ENCODE results near the gene TP53BP2.
"Not testable (repeated sequence)": the region's sequence is repeated elsewhere in the genome, so short reads cannot be mapped to it uniquely, and the experiment has no call there.

Gene TP53BP2

GRCh38 chr1:223748405-223748772 lies 97.4 kb downstream of the TP53BP2 start:
- in situ Hi-C loops (cut with HindIII; ENCODE audit: low sequenced_read_pairs), result no loop called here

GRCh38 chr1:223747838-223748335 lies 97.9 kb downstream of the TP53BP2 start:
- in situ Hi-C loops (cut with HindIII; ENCODE audit: low sequenced_read_pairs), result no loop called here

- in situ Hi-C loops (cut with HindIII; ENCODE audit: low sequenced_read_pairs), result no loop called here
Observed at GRCh38 chr1:223745731-223746130, 100.0 kb downstream of the TP53BP2 start.

- in situ Hi-C loops (cut with HindIII; ENCODE audit: low sequenced_read_pairs), result no loop called here
Observed at GRCh38 chr1:223742856-223743517, 102.8 kb downstream of the TP53BP2 start.

- in situ Hi-C loops (cut with HindIII; ENCODE audit: low sequenced_read_pairs), result no loop called here
Observed at GRCh38 chr1:223741861-223742260, 103.9 kb downstream of the TP53BP2 start.

- in situ Hi-C loops (cut with HindIII; ENCODE audit: low sequenced_read_pairs), result not testable (repeated sequence)
Observed at GRCh38 chr1:223740038-223740736, 105.6 kb downstream of the TP53BP2 start.

- in situ Hi-C loops (cut with HindIII; ENCODE audit: low sequenced_read_pairs), result no loop called here
Observed at GRCh38 chr1:223739366-223740037, 106.2 kb downstream of the TP53BP2 start.

- in situ Hi-C loops (cut with HindIII; ENCODE audit: low sequenced_read_pairs), result no loop called here
Observed at GRCh38 chr1:223738465-223739365, 107.0 kb downstream of the TP53BP2 start.

- in situ Hi-C loops (cut with HindIII; ENCODE audit: low sequenced_read_pairs), result no loop called here
Observed at GRCh38 chr1:223737342-223737741, 108.4 kb downstream of the TP53BP2 start.

GRCh38 chr1:223736638-223737037 lies 109.1 kb downstream of the TP53BP2 start:
- in situ Hi-C loops (cut with HindIII; ENCODE audit: low sequenced_read_pairs), result not testable (repeated sequence)

GRCh38 chr1:223733898-223734852 lies 111.6 kb downstream of the TP53BP2 start:
- in situ Hi-C loops (cut with HindIII; ENCODE audit: low sequenced_read_pairs), result no loop called here

GRCh38 chr1:223732993-223733798 lies 112.6 kb downstream of the TP53BP2 start:
- in situ Hi-C loops (cut with HindIII; ENCODE audit: low sequenced_read_pairs), result no loop called here

- in situ Hi-C loops (cut with HindIII; ENCODE audit: low sequenced_read_pairs), result no loop called here
Observed at GRCh38 chr1:223731133-223731770, 114.5 kb downstream of the TP53BP2 start.

GRCh38 chr1:223730479-223731132 lies 115.1 kb downstream of the TP53BP2 start:
- in situ Hi-C loops (cut with HindIII; ENCODE audit: low sequenced_read_pairs), result no loop called here

GRCh38 chr1:223729906-223730305 lies 115.8 kb downstream of the TP53BP2 start:
- in situ Hi-C loops (cut with HindIII; ENCODE audit: low sequenced_read_pairs), result no loop called here

Data from DLD1 (cell line).